AG09319 (cell line): ENCODE data around the gene PLEKHM3.
"Not testable (repeated sequence)": the region's sequence is repeated elsewhere in the genome, so short reads cannot be mapped to it uniquely, and the experiment has no call there.

Source experiments
- DNase-seq: peaks from one replicate; pipeline ENCODE4 v3.0.0-alpha.2; 2010; ENCODE audit warnings: low read depth; ENCODE audit errors: extremely low read depth
- TF ChIP-seq, protein P1 (sequence below): IDR thresholded peaks from 2 replicates; pipeline ENCODE4 v1.5.1; 2011; ENCODE audit warnings: low read depth, mild to moderate bottlenecking, inconsistent platforms, low read length, moderate library complexity

Gene PLEKHM3

DNA sequence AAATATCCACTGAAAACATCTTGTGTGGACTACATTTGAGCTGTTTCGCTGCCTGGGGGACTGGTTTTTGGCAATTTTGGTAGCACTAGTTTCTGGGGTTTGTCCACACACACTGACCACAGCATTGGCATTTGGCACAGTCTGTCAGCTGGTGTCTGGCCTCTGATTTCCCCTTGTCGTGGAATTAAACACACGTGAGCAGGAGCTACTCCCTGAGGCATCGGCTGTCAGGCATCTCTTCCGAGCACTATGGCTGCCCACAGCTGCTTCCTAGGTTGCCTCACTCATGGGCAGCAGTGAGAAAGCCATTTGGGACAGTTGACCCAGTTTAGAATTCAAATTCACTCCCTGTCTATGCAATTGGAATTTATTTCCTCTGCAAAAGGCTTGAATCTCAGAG is 208.8 kb downstream of the PLEKHM3 start:
- TF ChIP-seq, protein P1, sequence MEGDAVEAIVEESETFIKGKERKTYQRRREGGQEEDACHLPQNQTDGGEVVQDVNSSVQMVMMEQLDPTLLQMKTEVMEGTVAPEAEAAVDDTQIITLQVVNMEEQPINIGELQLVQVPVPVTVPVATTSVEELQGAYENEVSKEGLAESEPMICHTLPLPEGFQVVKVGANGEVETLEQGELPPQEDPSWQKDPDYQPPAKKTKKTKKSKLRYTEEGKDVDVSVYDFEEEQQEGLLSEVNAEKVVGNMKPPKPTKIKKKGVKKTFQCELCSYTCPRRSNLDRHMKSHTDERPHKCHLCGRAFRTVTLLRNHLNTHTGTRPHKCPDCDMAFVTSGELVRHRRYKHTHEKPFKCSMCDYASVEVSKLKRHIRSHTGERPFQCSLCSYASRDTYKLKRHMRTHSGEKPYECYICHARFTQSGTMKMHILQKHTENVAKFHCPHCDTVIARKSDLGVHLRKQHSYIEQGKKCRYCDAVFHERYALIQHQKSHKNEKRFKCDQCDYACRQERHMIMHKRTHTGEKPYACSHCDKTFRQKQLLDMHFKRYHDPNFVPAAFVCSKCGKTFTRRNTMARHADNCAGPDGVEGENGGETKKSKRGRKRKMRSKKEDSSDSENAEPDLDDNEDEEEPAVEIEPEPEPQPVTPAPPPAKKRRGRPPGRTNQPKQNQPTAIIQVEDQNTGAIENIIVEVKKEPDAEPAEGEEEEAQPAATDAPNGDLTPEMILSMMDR, result no peak
- no peak for DNase-seq

DNA sequence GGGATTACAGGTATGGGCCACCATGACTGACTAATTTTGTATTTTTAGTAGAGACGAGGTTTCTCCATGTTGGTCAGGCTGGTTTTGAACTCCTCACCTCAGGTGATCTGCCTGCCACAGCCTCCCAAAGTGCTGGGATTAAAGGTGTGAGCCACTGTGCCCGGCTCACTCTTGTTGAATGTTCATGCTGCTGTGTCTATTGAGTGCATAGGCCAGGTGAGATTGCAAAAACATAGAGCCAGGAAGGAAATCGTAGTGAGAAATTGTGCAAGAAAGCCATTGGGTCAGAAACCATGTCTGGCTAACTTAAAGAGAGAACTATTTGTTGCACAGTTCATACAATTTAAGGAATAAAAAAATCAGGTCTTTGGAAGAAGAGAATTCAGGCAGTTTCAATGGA is 210.1 kb downstream of the PLEKHM3 start:
- no peak for DNase-seq
- TF ChIP-seq, protein P1, result no peak

DNA sequence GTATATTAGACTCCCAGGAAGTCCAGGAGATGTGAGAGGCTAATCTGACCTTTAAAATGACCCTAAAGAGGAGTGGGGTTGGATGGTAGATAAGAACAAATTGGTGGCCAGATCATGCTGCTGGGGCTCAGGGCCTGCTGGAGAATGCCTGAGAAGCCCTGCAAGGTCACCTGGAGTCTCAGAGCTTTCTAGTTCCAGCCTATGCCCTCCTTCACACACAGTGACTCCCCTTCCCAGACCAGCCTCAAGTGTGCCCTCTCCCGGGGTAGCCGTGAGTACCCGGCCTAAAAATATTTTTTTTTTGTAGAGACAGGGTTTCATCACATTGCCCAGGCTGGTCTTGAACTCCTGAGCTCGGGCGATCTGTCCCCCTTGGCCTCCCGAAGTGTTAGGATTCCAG is 211.4 kb downstream of the PLEKHM3 start:
- no peak for DNase-seq
- TF ChIP-seq, protein P1, result no peak

DNA sequence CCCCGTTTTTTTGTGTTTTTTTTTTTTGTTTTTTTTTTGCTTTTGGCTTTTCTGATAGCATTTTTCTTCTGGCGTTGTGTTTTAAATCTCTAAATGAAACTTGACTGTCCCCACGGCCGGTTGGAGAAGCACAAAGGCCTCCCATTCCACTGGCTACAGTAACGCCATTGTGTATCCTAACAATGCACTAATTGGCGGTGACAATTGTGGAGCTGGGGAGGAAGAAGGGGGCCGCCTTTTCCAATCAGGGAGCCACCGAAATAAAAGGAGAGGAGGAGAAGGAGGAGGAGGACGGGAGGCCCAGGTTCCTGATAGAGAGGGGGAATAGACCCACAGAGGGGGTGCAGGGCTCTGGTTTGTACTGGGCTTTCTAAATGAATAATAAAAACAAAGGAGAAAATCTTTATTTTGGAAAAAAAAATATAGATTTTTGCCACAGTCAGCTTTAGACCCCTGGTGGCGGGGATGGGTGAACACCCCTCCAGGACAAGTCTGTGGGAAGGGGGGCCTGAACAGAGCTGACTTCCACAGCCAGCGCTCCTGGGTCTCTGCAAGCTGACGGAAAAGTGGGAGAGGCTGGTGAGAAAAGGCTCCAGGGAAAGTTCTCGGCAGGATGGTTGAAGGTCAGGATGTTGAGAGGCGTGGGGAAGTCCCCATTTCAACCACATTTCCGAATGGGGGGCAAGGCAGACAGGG is 212.0 kb downstream of the PLEKHM3 start:
- no peak for DNase-seq
- TF ChIP-seq, protein P1, result no peak

DNA sequence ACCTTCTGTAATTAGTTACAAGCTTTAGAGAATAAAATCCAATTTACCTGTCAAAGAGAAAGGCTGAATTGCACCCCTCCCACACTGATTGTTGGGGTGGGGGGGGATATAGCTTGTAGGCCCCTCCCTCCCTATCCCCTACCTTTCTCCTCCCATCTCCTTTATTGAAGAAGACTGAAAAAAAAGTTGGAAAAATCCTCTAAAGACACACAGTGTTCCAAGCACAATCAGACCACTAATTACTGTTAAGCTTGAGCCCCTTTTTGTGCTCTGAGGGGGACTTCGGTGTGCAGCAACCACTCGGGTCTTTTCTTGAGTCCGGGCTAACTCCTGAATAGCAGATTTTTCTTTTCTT is 212.6 kb downstream of the PLEKHM3 start:
- TF ChIP-seq, protein P1, result no peak
- DNase-seq, result no peak

DNA sequence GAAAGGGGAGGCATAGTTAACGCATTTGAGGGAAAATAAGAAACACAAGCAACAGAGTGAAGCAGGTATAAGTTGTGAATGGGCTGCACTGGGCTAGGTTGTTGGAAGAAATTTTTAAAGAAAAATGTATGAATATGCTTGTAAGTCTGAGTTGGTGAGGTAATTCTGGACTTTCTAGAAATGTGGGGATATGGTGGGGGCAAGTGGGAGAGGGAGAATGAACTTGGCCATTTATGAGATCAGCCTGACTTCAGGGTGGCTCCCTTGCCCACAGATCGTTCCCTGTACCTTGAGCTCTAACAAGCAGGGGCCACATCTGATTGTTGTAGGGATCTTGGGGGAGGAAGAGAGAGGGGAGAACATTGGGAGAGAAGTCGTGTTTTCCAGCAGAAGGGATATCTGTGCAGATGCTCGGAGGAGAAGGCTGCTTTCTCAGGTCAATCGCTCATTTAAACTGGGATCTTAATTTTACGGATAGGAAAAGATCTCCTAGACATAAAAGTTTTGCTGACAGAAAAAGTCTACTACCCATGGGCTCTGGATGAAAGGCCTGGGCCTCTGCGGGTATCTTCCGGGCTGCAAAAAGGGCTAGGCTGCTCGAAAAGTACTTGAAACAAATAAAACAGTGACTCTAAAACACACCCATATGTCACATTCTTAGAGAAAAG is 213.1 kb downstream of the PLEKHM3 start:
- DNase-seq, result no peak
- TF ChIP-seq, protein P1, result no peak

DNA sequence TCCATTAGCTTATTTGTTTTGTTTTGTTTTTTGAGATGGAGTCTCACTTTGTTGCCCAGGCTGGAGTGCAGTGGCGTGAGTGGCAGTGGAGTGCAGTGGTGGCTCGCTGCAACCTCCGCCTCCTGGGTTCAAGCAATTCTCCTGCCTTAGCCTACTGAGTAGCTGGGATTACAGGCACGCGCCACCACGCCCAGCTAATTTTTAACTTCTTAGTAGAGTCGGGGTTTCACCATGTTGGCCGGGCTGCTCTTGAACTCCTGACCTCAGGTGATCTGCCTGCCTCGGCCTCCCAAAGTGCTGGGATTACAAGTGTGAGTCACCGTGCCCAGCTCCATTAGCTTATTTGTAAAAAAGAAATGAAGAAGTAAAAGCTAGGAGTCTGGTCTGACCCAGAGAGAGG is 213.7 kb downstream of the PLEKHM3 start:
- not testable (repeated sequence) for DNase-seq
